Mesendoderm (in vitro differentiated cells): Measurements from ENCODE around the gene FREM1.

Experiments used
- DNase-seq: peaks from one replicate; pipeline ENCODE4 v3.0.0; 2013
- H2AK5ac ChIP-seq: 2 replicates; pipeline ENCODE4 v1.6.1; 2013; ENCODE audit warnings: low read length, inconsistent platforms
- H2BK120ac ChIP-seq: 2 replicates; pipeline ENCODE4 v1.6.1; 2013; ENCODE audit warnings: low read depth, mild to moderate bottlenecking, low read length, moderate library complexity, mixed read lengths
- H2BK15ac ChIP-seq: replicated peaks from 2 replicates; pipeline ENCODE4 v1.6.1; 2013; ENCODE audit warnings: low read depth, mild to moderate bottlenecking, moderate library complexity
- H2BK5ac ChIP-seq: 2 replicates; pipeline ENCODE4 v1.6.1; 2013; ENCODE audit warnings: low read length, inconsistent platforms
- H3K18ac ChIP-seq: 2 replicates; pipeline ENCODE4 v1.6.1; 2013; ENCODE audit warnings: mild to moderate bottlenecking, low read length, mixed read lengths
- H3K23ac ChIP-seq: one replicate; pipeline ENCODE4 v1.6.1; 2013; ENCODE audit warnings: low read length
- H3K27ac ChIP-seq: 2 replicates; pipeline ENCODE4 v1.5.1; 2013; ENCODE audit warnings: low read depth, mild to moderate bottlenecking, inconsistent platforms, low read length, moderate library complexity
- H3K27me3 ChIP-seq: 2 replicates; pipeline ENCODE4 v1.6.1; 2013; ENCODE audit warnings: low read length, control low read depth, mild to moderate bottlenecking, inconsistent platforms; ENCODE audit not compliant: insufficient read depth, poor library complexity
- H3K36me3 ChIP-seq: 2 replicates; pipeline ENCODE4 v1.6.1; 2013; ENCODE audit warnings: low read length, inconsistent platforms; ENCODE audit not compliant: control insufficient read depth, insufficient read depth
- H3K4ac ChIP-seq: one replicate; pipeline ENCODE4 v1.6.1; 2013; ENCODE audit warnings: low read depth, mild to moderate bottlenecking, low read length, moderate library complexity
- H3K4me1 ChIP-seq: 2 replicates; pipeline ENCODE4 v1.6.1; 2013; ENCODE audit warnings: low read depth, low read length, inconsistent platforms; ENCODE audit not compliant: control insufficient read depth
- H3K4me2 ChIP-seq: 2 replicates; pipeline ENCODE4 v1.6.1; 2013; ENCODE audit warnings: low read length
- H3K4me3 ChIP-seq: 2 replicates; pipeline ENCODE4 v1.5.1; 2013; ENCODE audit warnings: mild to moderate bottlenecking, low read length
- H3K56ac ChIP-seq: one replicate; pipeline ENCODE4 v1.6.1; 2013; ENCODE audit warnings: low read length
- H3K79me1 ChIP-seq: 2 replicates; pipeline ENCODE4 v1.6.1; 2013; ENCODE audit warnings: low read length, inconsistent platforms
- H3K79me2 ChIP-seq: 2 replicates; pipeline ENCODE4 v1.6.1; 2013; ENCODE audit warnings: mild to moderate bottlenecking, low read length; ENCODE audit not compliant: control insufficient read depth, insufficient read depth
- H3K9ac ChIP-seq: 2 replicates; pipeline ENCODE4 v1.6.1; 2013; ENCODE audit warnings: low read length, inconsistent platforms
- H4K5ac ChIP-seq: one replicate; pipeline ENCODE4 v1.6.1; 2013; ENCODE audit warnings: low read length
- H4K8ac ChIP-seq: one replicate; pipeline ENCODE4 v1.6.1; 2013; ENCODE audit warnings: low read depth, mild to moderate bottlenecking, control low read depth, low read length, moderate library complexity
- whole genome bisulfite sequencing: extraction: QIAGEN DNeasy Blood & Tissue Kit; methylation state at CpG from one replicate; pipeline ENCODE4 v1.1.7; 2013; ENCODE audit warnings: low lambda C conversion rate, missing lambda C conversion rate; ENCODE audit not compliant: insufficient coverage; ENCODE audit errors: extremely low coverage; 5-methylcytosine and 5-hydroxymethylcytosine counted together

Gene FREM1

GRCh38 chr9:14713187-14713767, 197.0 kb downstream of the FREM1 start:
- Histone ChIP-seq H3K27ac (no peak overlapping the region), H3K56ac (no peak overlapping the region), H3K23ac (no peak overlapping the region), H3K9ac (no peak overlapping the region), H3K27me3 (no peaks in the 10 kb centered on the region), H4K8ac (no peak overlapping the region), H3K79me1 (no peaks in the 10 kb centered on the region), H3K18ac (no peak overlapping the region), H3K4ac (no peak overlapping the region), H3K79me2 (no peaks in the 10 kb centered on the region), H2BK120ac (no peak overlapping the region), H3K4me1 (no peaks in the 10 kb centered on the region), H2AK5ac (no peak overlapping the region), H3K36me3 (no peaks in the 10 kb centered on the region), H2BK15ac (no peak overlapping the region), H4K5ac (no peak overlapping the region), H3K4me3 (no peak overlapping the region), H2BK5ac (no peak overlapping the region), H3K4me2 (no peak overlapping the region)
- no peak for DNase-seq
- WGBS = no CpG with 5 or more reads among the region's 3 CpGs

DNA sequence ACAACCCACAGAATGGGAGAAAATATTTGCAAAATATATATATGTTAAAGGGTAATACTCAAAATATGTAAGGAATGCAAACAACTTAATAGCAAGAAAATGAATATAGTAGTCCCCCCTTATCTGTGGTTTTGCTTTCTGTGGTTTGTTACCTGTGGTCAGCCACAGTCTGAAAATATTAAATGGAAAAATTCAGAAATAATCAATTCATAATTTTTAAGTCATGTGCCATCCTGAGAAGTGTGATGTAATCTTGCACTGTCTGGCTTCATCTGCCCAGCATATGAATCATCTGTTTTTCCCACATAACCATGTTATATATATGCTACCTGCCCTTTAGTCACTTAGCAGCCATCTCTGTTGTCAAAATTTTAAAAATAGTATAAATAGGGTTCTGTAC, 199.4 kb downstream of the FREM1 start:
- H3K27ac ChIP-seq = no peak overlapping the region
- H4K8ac ChIP-seq = no peak overlapping the region
- no peak overlapping the region for H3K4me3 ChIP-seq
- no peaks in the 10 kb centered on the region for H3K79me2 ChIP-seq
- H3K23ac ChIP-seq = no peak overlapping the region
- H2BK5ac ChIP-seq = no peak overlapping the region
- H3K4ac ChIP-seq = no peak overlapping the region
- no peak overlapping the region for H4K5ac ChIP-seq
- no peak overlapping the region for H3K9ac ChIP-seq
- H3K4me1 ChIP-seq = no peaks in the 10 kb centered on the region
- no peaks in the 10 kb centered on the region for H3K27me3 ChIP-seq
- H3K18ac ChIP-seq = no peak overlapping the region
- no peak for DNase-seq
- H3K56ac ChIP-seq = no peak overlapping the region
- H3K4me2 ChIP-seq = no peak overlapping the region
- no peak overlapping the region for H2BK15ac ChIP-seq
- no peak overlapping the region for H2AK5ac ChIP-seq
- H3K79me1 ChIP-seq = no peaks in the 10 kb centered on the region
- H3K36me3 ChIP-seq = no peaks in the 10 kb centered on the region
- no peak overlapping the region for H2BK120ac ChIP-seq

DNA sequence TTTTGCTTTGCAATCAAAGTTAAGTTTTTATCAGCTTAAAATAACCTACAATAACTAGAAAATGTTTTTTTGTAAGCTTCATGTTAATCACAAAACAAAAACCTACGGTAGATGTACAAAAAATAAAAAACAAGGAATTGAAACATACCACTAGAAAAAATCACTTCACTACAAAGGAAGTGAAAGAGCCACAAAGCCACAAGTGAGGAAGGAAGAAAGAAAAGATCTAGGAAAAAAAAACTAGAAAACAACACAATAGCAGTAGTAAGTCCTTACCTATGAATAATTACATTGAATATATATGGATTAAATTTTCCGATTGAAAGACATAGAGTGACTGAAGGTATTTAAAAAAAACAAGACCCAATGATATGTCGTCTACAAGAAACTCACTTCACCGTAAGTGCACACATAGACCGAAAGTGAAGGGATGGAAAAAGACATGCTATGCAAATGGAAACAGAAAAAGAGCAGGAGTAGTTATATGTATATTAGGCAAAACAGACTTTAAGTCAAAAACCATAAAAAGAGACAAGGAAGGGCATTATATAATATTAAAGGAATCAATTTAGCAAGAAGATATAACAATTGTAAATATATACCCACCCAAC, 203.6 kb downstream of the FREM1 start:
- Histone ChIP-seq H3K4me2 (no peak overlapping the region), H3K79me1 (no peaks in the 10 kb centered on the region), H3K36me3 (peaks cover 6% of the 10 kb centered on the region), H3K4ac (no peak overlapping the region), H2BK120ac (no peak overlapping the region), H3K23ac (no peak overlapping the region), H3K27ac (no peak overlapping the region), H3K9ac (no peak overlapping the region), H3K56ac (no peak overlapping the region), H3K4me1 (no peaks in the 10 kb centered on the region), H2BK5ac (no peak overlapping the region), H3K79me2 (no peaks in the 10 kb centered on the region), H3K27me3 (no peaks in the 10 kb centered on the region), H4K8ac (no peak overlapping the region), H2AK5ac (no peak overlapping the region), H2BK15ac (no peak overlapping the region), H3K4me3 (no peak overlapping the region), H4K5ac (no peak overlapping the region), H3K18ac (no peak overlapping the region)
- no peak for DNase-seq
- WGBS = no CpG with 5 or more reads among the region's 5 CpGs

- no peak overlapping the region for H2BK120ac ChIP-seq
- H3K27ac ChIP-seq = no peak overlapping the region
- H3K4me1 ChIP-seq = no peaks in the 10 kb centered on the region
- H3K4me3 ChIP-seq = no peak overlapping the region
- no peak for DNase-seq
- H4K8ac ChIP-seq = no peak overlapping the region
- H3K9ac ChIP-seq = no peak overlapping the region
- H3K4me2 ChIP-seq = no peak overlapping the region
- no peak overlapping the region for H2BK5ac ChIP-seq
- no peaks in the 10 kb centered on the region for H3K79me2 ChIP-seq
- H3K79me1 ChIP-seq = no peaks in the 10 kb centered on the region
- H4K5ac ChIP-seq = no peak overlapping the region
- no peak overlapping the region for H2AK5ac ChIP-seq
- peaks cover 6% of the 10 kb centered on the region for H3K36me3 ChIP-seq
- H3K18ac ChIP-seq = no peak overlapping the region
- H2BK15ac ChIP-seq = no peak overlapping the region
- H3K56ac ChIP-seq = no peak overlapping the region
- no peak overlapping the region for H3K23ac ChIP-seq
- H3K27me3 ChIP-seq = no peaks in the 10 kb centered on the region
- no peak overlapping the region for H3K4ac ChIP-seq
Measured at GRCh38 chr9:14705079-14705478, 205.1 kb downstream of the FREM1 start.

- Histone ChIP-seq H2BK15ac (no peak overlapping the region), H3K79me2 (no peaks in the 10 kb centered on the region), H2BK120ac (no peak overlapping the region), H2BK5ac (no peak overlapping the region), H4K8ac (no peak overlapping the region), H3K23ac (no peak overlapping the region), H2AK5ac (no peak overlapping the region), H3K18ac (no peak overlapping the region), H3K56ac (no peak overlapping the region), H3K27ac (no peak overlapping the region), H3K9ac (no peak overlapping the region), H3K4me2 (no peak overlapping the region), H3K4me3 (no peak overlapping the region), H3K4ac (no peak overlapping the region), H3K27me3 (no peaks in the 10 kb centered on the region), H3K4me1 (no peaks in the 10 kb centered on the region), H4K5ac (no peak overlapping the region), H3K36me3 (peaks cover 6% of the 10 kb centered on the region), H3K79me1 (no peaks in the 10 kb centered on the region)
- no peak for DNase-seq
- no CpG with 5 or more reads among the region's 3 CpGs for WGBS
Measured at GRCh38 chr9:14704281-14704680, 205.9 kb downstream of the FREM1 start.

DNA sequence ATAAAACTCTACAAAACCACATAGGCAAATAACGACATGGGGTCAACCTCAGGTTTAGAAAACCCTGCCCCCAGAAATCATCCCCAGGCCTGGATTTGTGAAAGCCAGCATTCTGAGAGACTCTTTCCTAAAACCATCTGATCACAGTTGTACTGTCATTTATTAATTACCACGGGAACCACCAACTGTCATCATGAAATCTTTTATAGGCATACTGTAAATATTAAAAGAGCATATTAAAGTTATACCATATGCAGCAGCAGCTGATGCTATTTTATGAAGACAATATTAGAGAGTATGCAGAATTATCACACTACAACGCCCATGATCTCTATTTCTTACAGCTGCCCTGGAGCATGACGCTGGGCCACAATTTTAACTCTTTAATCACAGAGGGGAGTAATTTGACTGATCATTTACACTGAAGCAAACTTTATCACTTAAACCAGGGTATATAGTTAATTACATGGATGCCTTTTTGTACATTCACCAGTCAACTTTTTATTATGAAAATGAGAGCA, 208.0 kb downstream of the FREM1 start:
- no peak overlapping the region for H3K4ac ChIP-seq
- no peaks in the 10 kb centered on the region for H3K4me1 ChIP-seq
- no peak overlapping the region for H3K18ac ChIP-seq
- H3K4me3 ChIP-seq = no peak overlapping the region
- H3K79me1 ChIP-seq = no peaks in the 10 kb centered on the region
- H2AK5ac ChIP-seq = no peak overlapping the region
- no peak overlapping the region for H2BK120ac ChIP-seq
- H4K8ac ChIP-seq = no peak overlapping the region
- no peaks in the 10 kb centered on the region for H3K27me3 ChIP-seq
- no peaks in the 10 kb centered on the region for H3K79me2 ChIP-seq
- DNase-seq = no peak
- H2BK5ac ChIP-seq = no peak overlapping the region
- WGBS = no CpG with 5 or more reads among the region's 4 CpGs
- no peak overlapping the region for H3K23ac ChIP-seq
- H3K56ac ChIP-seq = no peak overlapping the region
- H3K4me2 ChIP-seq = no peak overlapping the region
- no peak overlapping the region for H2BK15ac ChIP-seq
- no peak overlapping the region for H4K5ac ChIP-seq
- peaks cover 6% of the 10 kb centered on the region for H3K36me3 ChIP-seq
- H3K27ac ChIP-seq = no peak overlapping the region
- no peak overlapping the region for H3K9ac ChIP-seq
